ENCODE data around the gene FRAS1. TPM values are rescaled to one million over a fixed set of nuclear protein-coding genes. Genes with fewer than 3 reads are reported as not detected.

FRAS1 gene
- total and polyA plus RNA-seq, 9 donors, result 0.16 to 5.3 (median 1.4) TPM

- TF ChIP-seq EP300 (IDR thresholded peaks at IDR 0.05), result no peak
- TF ChIP-seq POLR2A (IDR thresholded peaks at IDR 0.05), result no peak
- TF ChIP-seq, protein P1, sequence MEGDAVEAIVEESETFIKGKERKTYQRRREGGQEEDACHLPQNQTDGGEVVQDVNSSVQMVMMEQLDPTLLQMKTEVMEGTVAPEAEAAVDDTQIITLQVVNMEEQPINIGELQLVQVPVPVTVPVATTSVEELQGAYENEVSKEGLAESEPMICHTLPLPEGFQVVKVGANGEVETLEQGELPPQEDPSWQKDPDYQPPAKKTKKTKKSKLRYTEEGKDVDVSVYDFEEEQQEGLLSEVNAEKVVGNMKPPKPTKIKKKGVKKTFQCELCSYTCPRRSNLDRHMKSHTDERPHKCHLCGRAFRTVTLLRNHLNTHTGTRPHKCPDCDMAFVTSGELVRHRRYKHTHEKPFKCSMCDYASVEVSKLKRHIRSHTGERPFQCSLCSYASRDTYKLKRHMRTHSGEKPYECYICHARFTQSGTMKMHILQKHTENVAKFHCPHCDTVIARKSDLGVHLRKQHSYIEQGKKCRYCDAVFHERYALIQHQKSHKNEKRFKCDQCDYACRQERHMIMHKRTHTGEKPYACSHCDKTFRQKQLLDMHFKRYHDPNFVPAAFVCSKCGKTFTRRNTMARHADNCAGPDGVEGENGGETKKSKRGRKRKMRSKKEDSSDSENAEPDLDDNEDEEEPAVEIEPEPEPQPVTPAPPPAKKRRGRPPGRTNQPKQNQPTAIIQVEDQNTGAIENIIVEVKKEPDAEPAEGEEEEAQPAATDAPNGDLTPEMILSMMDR (IDR thresholded peaks at IDR 0.05), result no peak
- Histone ChIP-seq H3K4me1 (ENCODE audit: insufficient read depth) (no peaks in the 10 kb centered on the region), H3K36me3 (no peaks in the 10 kb centered on the region), H3K9me3 (no peaks in the 10 kb centered on the region), H3K27ac (no peak overlapping the region), H3K4me3 (no peak overlapping the region), H3K27me3 (no peaks in the 10 kb centered on the region)
- 13 to 40% (median 23%) methylated on average over 6 of the region's 6 CpGs for WGBS, 3 donors
- intact Hi-C loops (cut with DNase I), result no loop called here
- no peak for DNase-seq
Observed at GRCh38 chr4:78155616-78156105, 98.5 kb downstream of the FRAS1 start.

DNA sequence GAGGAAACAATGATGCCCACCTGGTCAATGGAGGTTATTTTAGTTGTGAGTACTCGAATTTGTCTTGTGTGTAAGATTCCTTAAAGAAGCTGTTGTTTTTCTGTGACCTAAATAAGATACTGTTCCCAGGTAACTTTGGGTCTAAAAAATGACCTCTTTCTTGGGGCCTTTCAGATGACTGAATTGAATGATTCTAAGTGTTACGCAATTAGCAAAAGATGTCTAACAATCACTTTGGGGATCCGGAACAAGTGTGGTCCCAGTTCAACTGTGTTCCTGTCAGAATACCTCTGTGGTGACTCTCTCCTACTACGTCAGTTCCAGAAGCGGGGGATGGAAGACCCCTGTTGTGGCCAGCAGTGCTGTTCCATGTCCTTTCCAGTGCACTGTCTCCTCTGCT is 99.4 kb downstream of the FRAS1 start:
- H3K4me1 ChIP-seq (ENCODE audit: insufficient read depth), result no peaks in the 10 kb centered on the region
- no peak overlapping the region for H3K27ac ChIP-seq
- intact Hi-C loops (cut with DNase I), result no loop called here
- no peaks in the 10 kb centered on the region for H3K36me3 ChIP-seq
- TF ChIP-seq, protein P1 (IDR thresholded peaks at IDR 0.05), result no peak
- TF ChIP-seq EP300 (IDR thresholded peaks at IDR 0.05) (no peak), POLR2A (IDR thresholded peaks at IDR 0.05) (no peak)
- H3K27me3 ChIP-seq, result no peaks in the 10 kb centered on the region
- 91 to 96% (median 92%) methylated on average over 5 of the region's 5 CpGs for WGBS, 3 donors
- no peak for DNase-seq
- no peak overlapping the region for H3K4me3 ChIP-seq
- H3K9me3 ChIP-seq, result no peaks in the 10 kb centered on the region

GRCh38 chr4:78162342-78162741 is 105.2 kb downstream of the FRAS1 start:
- no peak for DNase-seq
- Histone ChIP-seq H3K9me3 (no peaks in the 10 kb centered on the region), H3K4me1 (ENCODE audit: insufficient read depth) (no peaks in the 10 kb centered on the region), H3K27me3 (no peaks in the 10 kb centered on the region), H3K27ac (no peak overlapping the region), H3K36me3 (no peaks in the 10 kb centered on the region), H3K4me3 (no peak overlapping the region)
- intact Hi-C loops (cut with DNase I), result no loop called here
- TF ChIP-seq, protein P1 (IDR thresholded peaks at IDR 0.05), result no peak
- TF ChIP-seq POLR2A (IDR thresholded peaks at IDR 0.05), result no peak
- TF ChIP-seq EP300 (IDR thresholded peaks at IDR 0.05), result no peak
- WGBS, 3 donors, result 31 to 44% (median 42%) methylated on average over 3 of the region's 3 CpGs

GRCh38 chr4:78162821-78163220 is 105.7 kb downstream of the FRAS1 start:
- no peak for DNase-seq
- Histone ChIP-seq H3K27me3 (no peaks in the 10 kb centered on the region), H3K4me3 (no peak overlapping the region), H3K4me1 (ENCODE audit: insufficient read depth) (no peaks in the 10 kb centered on the region), H3K36me3 (no peaks in the 10 kb centered on the region), H3K27ac (no peak overlapping the region), H3K9me3 (no peaks in the 10 kb centered on the region)
- intact Hi-C loops (cut with DNase I), result no loop called here
- 38 to 58% (median 44%) methylated on average over 3 of the region's 3 CpGs for WGBS, 3 donors
- no peak for TF ChIP-seq EP300 (IDR thresholded peaks at IDR 0.05)
- TF ChIP-seq, protein P1 (IDR thresholded peaks at IDR 0.05), result no peak
- TF ChIP-seq POLR2A (IDR thresholded peaks at IDR 0.05), result no peak

Data from ovary (tissue), 9 donors.